HepG2 (cell line): ENCODE results near the gene AHRR. TPM values are rescaled to one million over a fixed set of nuclear protein-coding genes. Genes with fewer than 3 reads are reported as not detected.
"Not testable (repeated sequence)": the region's sequence is repeated elsewhere in the genome, so short reads cannot be mapped to it uniquely, and the experiment has no call there.

ENCODE experiments used
- ATAC-seq: fragments of 200-7000 bp; cut with Tn5 transposase; 3 replicates; pipeline ENCODE4 v1.9.1; 2020; ENCODE audit warnings: mild to moderate bottlenecking, moderate library complexity
- BruUV-seq: library from RNA; stranded (reverse); fragments of 400-500 nt; replicated peaks from 2 replicates; lab custom pipeline; 2021; lab: Mats Ljungman, UMichigan
- CTCF ChIA-PET: fragments of 300-600 bp; formaldehyde crosslinking; extraction: SDS; loops from one replicate; lab custom pipeline; 2021; ENCODE audit warnings: low total read pairs, inconsistent platforms, low intra/inter-chr PET ratio; lab: Yijun Ruan, JAX
- POLR2A ChIA-PET: fragments of 350-600 bp; sonication (Branson Sonifier 250); formaldehyde crosslinking; loops from one replicate; lab custom pipeline; 2020; ENCODE audit warnings: antibody characterized with exemption, inconsistent platforms; lab: Yijun Ruan, JAX
- DNase-seq: peaks from one replicate; pipeline ENCODE4 v3.0.0-alpha.2; 2015; ENCODE audit warnings: low spot score
- FAIRE-seq: peaks from 3 replicates; lab custom pipeline; 2011; peaks lifted over from hg19 to GRCh38; lab: Jason Lieb, UNC
- H2AFZ ChIP-seq: one replicate; pipeline ENCODE4 v1.6.1; 2011; ENCODE audit warnings: low read length, inconsistent platforms
- H3K27ac ChIP-seq: fragments of 300-600 bp; 3 replicates; pipeline ENCODE4 v1.8.0; 2011; ENCODE audit warnings: mixed run types, mild to moderate bottlenecking, mixed read lengths, low read length, inconsistent platforms; ENCODE audit not compliant: insufficient read depth; ENCODE audit errors: extremely low read length
- H3K27me3 ChIP-seq, 2 experiments: fragments of 200-600 bp in 1 of 2; 2 replicates in 1 of 2; 3 replicates in 1 of 2; pipeline versions ENCODE4 v1.6.0 to v1.8.0; 2011; ENCODE audit warnings: low read length in 2 of 2, mild to moderate bottlenecking in 2 of 2, moderate library complexity in 2 of 2, inconsistent platforms in 1 of 2; ENCODE audit not compliant: insufficient read depth in 2 of 2, control insufficient read depth in 1 of 2
- H3K36me3 ChIP-seq, 2 experiments: fragments of 200-600 bp in 1 of 2; replicated peaks in 1 of 2; 2 replicates in 1 of 2; 3 replicates in 1 of 2; pipeline versions ENCODE4 v1.5.1 to v1.8.0; 2011; ENCODE audit warnings: low read length in 2 of 2, inconsistent platforms in 1 of 2; ENCODE audit not compliant: insufficient read depth in 2 of 2, control insufficient read depth in 1 of 2
- H3K4me1 ChIP-seq: 2 replicates; pipeline ENCODE4 v1.5.1; 2012; ENCODE audit warnings: low read length, inconsistent platforms; ENCODE audit not compliant: insufficient read depth
- H3K4me2 ChIP-seq: 2 replicates; pipeline ENCODE4 v1.6.0; 2011; ENCODE audit warnings: low read depth, low read length, inconsistent platforms
- H3K4me3 ChIP-seq, 3 experiments: fragments of 200-600 bp in 1 of 3; sonication (generic), shearing (Covaris generic) in 1 of 3; replicated peaks in 1 of 3; 2 replicates each; pipeline ENCODE4 v1.5.1; 2011 to 2016; ENCODE audit warnings: low read length in 3 of 3, inconsistent platforms in 2 of 3, low read depth in 2 of 3, mild to moderate bottlenecking in 2 of 3, control low read depth in 1 of 3, mixed read lengths in 1 of 3; ENCODE audit not compliant: insufficient read depth in 1 of 3
- H3K79me2 ChIP-seq: one replicate; pipeline ENCODE4 v1.6.1; 2011; ENCODE audit warnings: low read length, inconsistent platforms; ENCODE audit not compliant: insufficient read depth
- H3K9ac ChIP-seq: 2 replicates; pipeline ENCODE4 v1.6.0; 2011; ENCODE audit warnings: mild to moderate bottlenecking, low read depth, low read length, inconsistent platforms; ENCODE audit not compliant: insufficient read depth
- H3K9me3 ChIP-seq: 2 replicates; pipeline ENCODE4 v1.5.1; 2012; ENCODE audit warnings: mild to moderate bottlenecking, low read length
- H4K20me1 ChIP-seq: 2 replicates; pipeline ENCODE4 v1.6.0; 2011; ENCODE audit warnings: inconsistent platforms, mild to moderate bottlenecking, low read length, moderate library complexity; ENCODE audit not compliant: insufficient read depth
- BHLHE40 ChIP-seq: IDR thresholded peaks from 2 replicates; pipeline ENCODE4 v1.6.1; 2011; ENCODE audit warnings: low read length, improper control_type of control experiment
- CREB1 ChIP-seq, 2 experiments: fragments of 450-650 bp in 1 of 2; IDR thresholded peaks; 2 replicates each; pipeline ENCODE4 v1.6.1; 2016 to 2017; ENCODE audit warnings: control low read depth in 1 of 2, mild to moderate bottlenecking in 1 of 2, missing compliant biosample characterization in 1 of 2, missing genetic modification characterization in 1 of 2
- FOSL2 ChIP-seq: sonication (generic); formaldehyde crosslinking; IDR thresholded peaks from 2 replicates; pipeline ENCODE4 v1.4.0; 2020; ENCODE audit warnings: missing genetic modification reagents
- GABPB1 ChIP-seq: IDR thresholded peaks from 2 replicates; pipeline ENCODE4 v1.6.1; 2016; ENCODE audit warnings: mild to moderate bottlenecking, missing genetic modification reagents, moderate library complexity, missing compliant biosample characterization
- SALL2 ChIP-seq: sonication (generic); formaldehyde crosslinking; IDR thresholded peaks from 2 replicates; pipeline ENCODE4 v1.8.1; 2023; ENCODE audit warnings: mild to moderate bottlenecking, missing genetic modification reagents, inconsistent platforms
- ZBTB26 ChIP-seq: IDR thresholded peaks from 2 replicates; pipeline ENCODE4 v1.6.1; 2016; ENCODE audit warnings: missing compliant biosample characterization, missing genetic modification reagents, borderline replicate concordance
- ZKSCAN5 ChIP-seq: sonication (generic); formaldehyde crosslinking; IDR thresholded peaks from 2 replicates; pipeline ENCODE4 v1.5.1; 2020; ENCODE audit warnings: mild to moderate bottlenecking, missing genetic modification reagents
- WGBS: methylation state at CpG from one replicate; pipeline ENCODE4 v1.1.6; 2017; ENCODE audit warnings: low lambda C conversion rate; 5-methylcytosine and 5-hydroxymethylcytosine counted together
- in situ Hi-C: cut with HindIII; loops from 2 replicates; pipeline ENCODE4 v1.10.0; 2017; ENCODE audit warnings: low pct_unique_long_range_greater_than_20kb; ENCODE audit not compliant: extremely low pct_ligation_motif_present
- intact Hi-C: fragments of 100-400 bp; cut with micrococcal nuclease; formaldehyde crosslinking; loops from one replicate; pipeline ENCODE4 v1.10.0; 2022; ENCODE audit not compliant: unreplicated experiment
- polyA plus RNA-seq, 8 experiments: library from polyadenylated mRNA; depleted of rRNA in 3 of 8; stranded (reverse) in 7 of 8; unstranded in 1 of 8; fragments of >200 nt; fragmentation: Illumina TruSeq in 4 of 8; extraction: Trizol in 4 of 8; gene quantifications; 2 replicates each; pipeline versions ENCODE4 v1.2.1 to v1.2.3, GENCODE V29; 2011 to 2016; ENCODE audit warnings: low read depth in 4 of 8, missing spikeins in 1 of 8, mixed read lengths in 1 of 8; ENCODE audit not compliant: insufficient read depth in 1 of 8
- total RNA-seq, 5 experiments: library from RNA; depleted of rRNA; stranded (reverse); fragments of >200 nt; fragmentation: Illumina TruSeq; extraction: Trizol; gene quantifications; 2 replicates each; pipeline ENCODE4 v1.2.3, GENCODE V29; 2016; ENCODE audit warnings: low read depth in 1 of 5

AHRR gene
- total and polyA plus RNA-seq, 2 of the 13 experiments (the other 11 are each of a cell fraction or from before 2014, with no cell fraction given) = 0.28 to 0.35 TPM

GRCh38 chr5:485946-486491 is 164.5 kb downstream of the AHRR start:
- intact Hi-C loops = no loop called here
- H2AFZ ChIP-seq = no peak overlapping the region
- no peak for ATAC-seq

GRCh38 chr5:486597-486996 is 165.1 kb downstream of the AHRR start:
- FAIRE-seq, DNase-seq, H3K27ac ChIP-seq, H3K4me3 ChIP-seq, H3K9ac ChIP-seq, H2AFZ ChIP-seq, H3K79me2 ChIP-seq, BruUV-seq, in situ Hi-C loops, POLR2A ChIA-PET, H4K20me1 ChIP-seq, H3K36me3 ChIP-seq, H3K4me2 ChIP-seq, H3K9me3 ChIP-seq, ATAC-seq, intact Hi-C loops, CTCF ChIA-PET: not testable (repeated sequence)
- Histone ChIP-seq H3K4me1 (peaks cover 11% of the 10 kb centered on the region), H3K27me3 (peaks cover 9 to 78% of the 10 kb centered on the region in 2 experiments)
- 70% methylated on average over 18 of the region's 22 CpGs for WGBS

More at GRCh38 chr5:485946-486491, 164.5 kb downstream of the AHRR start:
- peaks cover 11% of the 10 kb centered on the region for H3K4me1 ChIP-seq
- peaks cover 12 to 78% of the 10 kb centered on the region in 2 experiments; a peak in 4 of 5 replicates for H3K27me3 ChIP-seq
- POLR2A ChIA-PET = no interaction called here
- H3K9me3 ChIP-seq = no peaks in the 10 kb centered on the region
- no TSS peak for BruUV-seq
- CTCF ChIA-PET = no interaction called here
- DNase-seq = no peak
- no peak for TF ChIP-seq ZBTB26 (CRISPR knock-in tag)
- peak; percentile 39 for TF ChIP-seq CREB1 (IDR thresholded peaks at IDR 0.05)
- TF ChIP-seq CREB1 (CRISPR knock-in tag; IDR thresholded peaks at IDR 0.05) = no peak
- TF ChIP-seq FOSL2 (CRISPR knock-in tag) = peak; percentile 75
- TF ChIP-seq GABPB1 (CRISPR knock-in tag) = peak; percentile 51; the same call in 1 of the 2 replicates
- no peak for TF ChIP-seq SALL2 (CRISPR knock-in tag)
- no peak for TF ChIP-seq ZKSCAN5
- peak; percentile 75 for TF ChIP-seq BHLHE40
- WGBS = 14% methylated on average over 10 of the region's 23 CpGs
- H3K27ac ChIP-seq = no peak overlapping the region
- H3K79me2 ChIP-seq = no peaks in the 10 kb centered on the region
- FAIRE-seq = no peak
- no peak overlapping the region for H3K4me3 ChIP-seq
- in situ Hi-C loops = no loop called here
- no peaks in the 10 kb centered on the region for H4K20me1 ChIP-seq
- no peak overlapping the region for H3K4me2 ChIP-seq
- no peaks in the 10 kb centered on the region for H3K36me3 ChIP-seq
- H3K9ac ChIP-seq = no peak overlapping the region

Other genes with a start within 250 kb of the AHRR start
- 0.09 TPM in 1 of 2 replicates, not detected in the other for gene PLEKHG4B, start 229.5 kb upstream of the AHRR start, total RNA-seq (2016; rRNA removed; fragmentation: Illumina TruSeq; extraction: Trizol)
- gene PLEKHG4B, start 229.5 kb upstream of the AHRR start, polyA plus RNA-seq (2011; rRNA removed) = 0.04 TPM in 1 of 2 replicates, not detected in the other
- gene LRRC14B, start 130.2 kb upstream of the AHRR start, total RNA-seq (2016; rRNA removed; fragmentation: Illumina TruSeq; extraction: Trizol) = not detected in 2 replicates
- gene LRRC14B, start 130.2 kb upstream of the AHRR start, polyA plus RNA-seq (2011; rRNA removed) = not detected in 2 replicates
- 2.8 and 4.3 TPM in 2 replicates for gene CCDC127, start 103.6 kb upstream of the AHRR start, total RNA-seq (2016; rRNA removed; fragmentation: Illumina TruSeq; extraction: Trizol)
- gene CCDC127, start 103.6 kb upstream of the AHRR start, polyA plus RNA-seq (2011; rRNA removed) = 2.9 and 3.7 TPM in 2 replicates
- 192 and 240 TPM in 2 replicates for gene SDHA, start 103.4 kb upstream of the AHRR start, total RNA-seq (2016; rRNA removed; fragmentation: Illumina TruSeq; extraction: Trizol)
- 156 and 185 TPM in 2 replicates for gene SDHA, start 103.4 kb upstream of the AHRR start, polyA plus RNA-seq (2011; rRNA removed)
- 120 and 134 TPM in 2 replicates for gene PDCD6, start 50.1 kb upstream of the AHRR start, total RNA-seq (2016; rRNA removed; fragmentation: Illumina TruSeq; extraction: Trizol)
- gene PDCD6, start 50.1 kb upstream of the AHRR start, polyA plus RNA-seq (2011; rRNA removed) = 150 and 176 TPM in 2 replicates
- 16.0 and 20.5 TPM in 2 replicates for gene EXOC3, start 121.5 kb downstream of the AHRR start, total RNA-seq (2016; rRNA removed; fragmentation: Illumina TruSeq; extraction: Trizol)
- gene EXOC3, start 121.5 kb downstream of the AHRR start, polyA plus RNA-seq (2011; rRNA removed) = 9.2 and 11.8 TPM in 2 replicates
- gene SLC9A3, start 202.7 kb downstream of the AHRR start, total RNA-seq (2016; rRNA removed; fragmentation: Illumina TruSeq; extraction: Trizol) = 1.2 and 1.8 TPM in 2 replicates
- 1.5 and 1.9 TPM in 2 replicates for gene SLC9A3, start 202.7 kb downstream of the AHRR start, polyA plus RNA-seq (2011; rRNA removed)